Ovary (tissue), 3 donors: ENCODE measurements around the gene SYN1.

Experiments used
- CTCF ChIP-seq, 3 donors: fragments of 450-650 bp in 2 of 3; fragments of 200-600 bp in 1 of 3; IDR thresholded peaks; one replicate each; pipeline versions ENCODE4 v1.5.1 to v1.8.0; 2016 to 2022; ENCODE audit warnings: antibody characterized with exemption in 3 of 3, mild to moderate bottlenecking in 1 of 3
- POLR2A ChIP-seq: fragments of 450-650 bp; IDR thresholded peaks from one replicate; pipeline ENCODE4 v1.6.1; 2017; ENCODE audit warnings: antibody characterized with exemption, mild to moderate bottlenecking, moderate library complexity
- donor health status: DM: no; HTN: no; CAD: no.

- no peak for TF ChIP-seq CTCF (IDR thresholded peaks at IDR 0.05)
- TF ChIP-seq POLR2A = no peak
These were observed 50.9 kb downstream of the SYN1 start for GRCh38 chrX:47568656-47569295.
